ENCODE data around the gene INPP5A.

GRCh38 chr10:132555648-132556575 is 18.3 kb downstream of the INPP5A start:
- no peak for TF ChIP-seq POLR2A (IDR thresholded peaks at IDR 0.05)
- TF ChIP-seq, protein P1, sequence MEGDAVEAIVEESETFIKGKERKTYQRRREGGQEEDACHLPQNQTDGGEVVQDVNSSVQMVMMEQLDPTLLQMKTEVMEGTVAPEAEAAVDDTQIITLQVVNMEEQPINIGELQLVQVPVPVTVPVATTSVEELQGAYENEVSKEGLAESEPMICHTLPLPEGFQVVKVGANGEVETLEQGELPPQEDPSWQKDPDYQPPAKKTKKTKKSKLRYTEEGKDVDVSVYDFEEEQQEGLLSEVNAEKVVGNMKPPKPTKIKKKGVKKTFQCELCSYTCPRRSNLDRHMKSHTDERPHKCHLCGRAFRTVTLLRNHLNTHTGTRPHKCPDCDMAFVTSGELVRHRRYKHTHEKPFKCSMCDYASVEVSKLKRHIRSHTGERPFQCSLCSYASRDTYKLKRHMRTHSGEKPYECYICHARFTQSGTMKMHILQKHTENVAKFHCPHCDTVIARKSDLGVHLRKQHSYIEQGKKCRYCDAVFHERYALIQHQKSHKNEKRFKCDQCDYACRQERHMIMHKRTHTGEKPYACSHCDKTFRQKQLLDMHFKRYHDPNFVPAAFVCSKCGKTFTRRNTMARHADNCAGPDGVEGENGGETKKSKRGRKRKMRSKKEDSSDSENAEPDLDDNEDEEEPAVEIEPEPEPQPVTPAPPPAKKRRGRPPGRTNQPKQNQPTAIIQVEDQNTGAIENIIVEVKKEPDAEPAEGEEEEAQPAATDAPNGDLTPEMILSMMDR (IDR thresholded peaks at IDR 0.05) = no peak
